ENCODE measurements around the gene AADAC.
"Not testable (repeated sequence)": the region's sequence is repeated elsewhere in the genome, so short reads cannot be mapped to it uniquely, and the experiment has no call there.

AADAC gene, protein sequence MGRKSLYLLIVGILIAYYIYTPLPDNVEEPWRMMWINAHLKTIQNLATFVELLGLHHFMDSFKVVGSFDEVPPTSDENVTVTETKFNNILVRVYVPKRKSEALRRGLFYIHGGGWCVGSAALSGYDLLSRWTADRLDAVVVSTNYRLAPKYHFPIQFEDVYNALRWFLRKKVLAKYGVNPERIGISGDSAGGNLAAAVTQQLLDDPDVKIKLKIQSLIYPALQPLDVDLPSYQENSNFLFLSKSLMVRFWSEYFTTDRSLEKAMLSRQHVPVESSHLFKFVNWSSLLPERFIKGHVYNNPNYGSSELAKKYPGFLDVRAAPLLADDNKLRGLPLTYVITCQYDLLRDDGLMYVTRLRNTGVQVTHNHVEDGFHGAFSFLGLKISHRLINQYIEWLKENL

DNA sequence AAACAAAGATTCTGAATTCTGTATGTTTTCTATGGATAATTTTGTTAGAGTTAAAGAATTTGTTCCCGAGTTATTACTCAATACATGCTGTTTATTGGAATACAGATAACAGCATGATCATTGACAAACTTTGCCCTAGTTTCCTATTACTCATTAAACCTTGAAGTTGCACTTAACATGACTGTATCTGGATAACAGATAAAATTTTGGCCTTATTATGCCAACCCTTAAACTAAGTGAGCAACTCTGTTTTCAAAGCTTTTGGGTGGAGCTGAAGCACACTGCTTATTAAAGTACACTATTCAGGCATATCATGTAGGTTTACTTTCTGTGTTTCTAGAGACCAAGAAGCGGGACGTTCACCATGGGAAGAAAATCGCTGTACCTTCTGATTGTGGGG, at the start of gene AADAC:
Gene AADAC (plus strand): TSS at position 318 of the 400 bp plus-strand sequence. CDS start 47 bp downstream, at position 365.
- DNase-seq = no peak

DNA sequence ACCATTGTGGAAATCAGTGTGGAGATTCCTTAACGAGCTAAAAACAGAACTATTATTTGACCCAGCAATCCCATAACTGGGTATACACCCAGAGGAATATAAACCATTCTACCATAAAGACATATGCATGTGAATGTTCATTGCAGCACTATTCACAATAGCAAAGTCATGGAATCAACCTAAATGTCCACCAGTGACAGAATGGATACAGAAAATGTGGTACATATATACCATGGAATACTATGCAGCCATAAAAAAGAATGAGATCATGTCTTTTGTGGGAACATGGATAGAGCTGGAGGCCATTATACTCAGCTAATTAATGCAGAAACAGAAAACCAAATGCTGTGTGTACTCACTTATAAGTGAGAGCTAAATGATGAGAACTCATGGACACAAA, 49.2 kb upstream of the AADAC start:
- not testable (repeated sequence) for DNase-seq

DNA sequence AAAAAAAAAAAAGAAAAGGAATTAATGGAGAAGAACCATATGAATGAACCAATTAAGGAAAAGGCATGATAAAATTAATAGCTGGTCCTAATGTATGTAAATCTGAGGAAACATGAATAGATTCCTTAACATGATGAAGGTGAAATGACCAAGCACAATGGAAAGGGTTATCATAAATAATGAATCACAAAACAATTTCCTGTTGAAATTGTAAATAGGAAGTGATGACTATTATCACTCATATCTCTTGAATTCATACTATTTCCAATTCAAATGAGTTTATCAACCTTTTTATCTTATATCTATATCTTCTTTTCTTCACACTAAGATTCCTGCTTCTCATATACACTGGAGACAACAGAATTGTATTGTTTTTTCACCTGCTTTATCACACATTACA, 48.2 kb upstream of the AADAC start:
- no peak for DNase-seq

DNA sequence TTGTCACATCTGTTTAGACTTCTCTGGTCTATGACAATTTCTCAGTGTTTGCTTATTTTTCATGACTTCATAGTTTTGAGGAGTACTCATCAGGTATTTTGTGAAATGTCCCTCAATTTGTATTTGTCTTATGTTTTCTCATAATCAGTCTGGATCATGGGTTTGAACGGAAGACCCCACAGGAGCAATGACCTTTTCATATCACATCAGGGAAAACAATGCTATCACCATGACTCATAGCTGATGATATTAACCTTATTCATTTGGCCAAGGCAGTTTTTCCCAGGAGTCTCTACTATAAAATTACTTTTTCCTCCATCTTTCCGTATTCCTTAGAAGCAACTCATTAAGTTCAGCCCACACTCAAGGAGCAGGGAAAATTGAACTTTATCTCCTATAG, 47.5 kb upstream of the AADAC start:
- DNase-seq = no peak

DNA sequence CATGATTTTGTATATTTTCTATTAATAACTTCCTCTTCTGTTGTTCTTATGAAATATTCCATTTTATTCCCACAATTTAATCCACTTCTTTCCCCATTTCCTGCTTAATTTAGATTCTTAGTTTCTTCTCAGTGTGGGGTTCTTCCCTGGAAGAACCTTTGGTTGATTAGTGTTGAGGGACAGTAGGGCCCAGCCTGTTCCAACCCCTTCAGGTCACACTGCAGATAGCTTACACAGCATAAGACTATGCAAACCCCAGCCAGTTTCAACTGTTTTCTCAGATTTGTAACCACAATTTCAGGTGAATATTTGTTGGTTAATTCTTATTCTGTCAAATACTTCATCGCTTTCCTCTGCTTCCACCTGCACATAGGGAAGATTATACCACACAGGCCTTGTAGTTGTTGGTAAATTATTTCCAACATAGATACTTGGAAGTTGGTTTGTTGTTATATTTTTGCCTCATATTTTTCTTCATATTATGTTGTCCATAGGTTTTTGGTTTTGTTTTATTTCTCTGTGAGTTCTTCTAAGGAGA, 45.5 kb upstream of the AADAC start:
- DNase-seq = no peak

DNA sequence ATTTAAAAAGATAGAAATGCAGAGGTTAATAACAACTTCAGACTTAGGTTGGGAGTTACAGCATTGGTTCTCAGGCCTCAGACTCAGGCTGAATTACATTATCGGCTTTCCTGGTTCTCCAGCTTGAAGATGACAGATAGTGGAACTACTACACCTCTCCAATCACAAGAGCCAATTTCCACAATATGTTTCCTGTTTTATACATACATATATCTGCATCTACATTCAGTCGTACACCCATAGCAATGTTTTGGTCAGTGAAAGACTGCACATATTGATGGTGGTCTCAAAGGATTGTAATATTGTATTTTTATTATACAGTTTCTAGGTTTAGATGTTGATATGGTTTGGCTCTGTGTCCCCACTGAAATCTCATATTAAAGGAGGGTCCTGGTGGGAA, 44.7 kb upstream of the AADAC start:
- DNase-seq = no peak

DNA sequence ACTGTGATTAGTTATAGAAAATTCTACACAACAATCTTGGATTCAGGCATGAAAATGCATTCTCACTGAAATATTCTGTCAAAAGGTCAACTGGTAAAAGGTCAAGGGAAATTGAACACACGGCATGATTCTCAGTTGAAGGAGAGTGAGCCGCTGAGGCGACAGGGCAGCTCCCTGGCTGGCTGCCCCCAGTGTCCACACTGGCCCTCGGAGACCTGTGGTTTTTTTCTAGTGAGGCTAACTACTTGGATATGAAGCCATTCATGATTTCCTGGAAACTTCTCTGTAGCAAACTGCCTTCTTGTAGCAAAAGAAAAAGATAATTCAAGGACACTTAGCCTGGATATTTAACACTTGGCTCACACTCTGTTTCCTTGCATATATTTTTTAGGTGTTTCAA, 43.0 kb upstream of the AADAC start:
- DNase-seq = no peak

DNA sequence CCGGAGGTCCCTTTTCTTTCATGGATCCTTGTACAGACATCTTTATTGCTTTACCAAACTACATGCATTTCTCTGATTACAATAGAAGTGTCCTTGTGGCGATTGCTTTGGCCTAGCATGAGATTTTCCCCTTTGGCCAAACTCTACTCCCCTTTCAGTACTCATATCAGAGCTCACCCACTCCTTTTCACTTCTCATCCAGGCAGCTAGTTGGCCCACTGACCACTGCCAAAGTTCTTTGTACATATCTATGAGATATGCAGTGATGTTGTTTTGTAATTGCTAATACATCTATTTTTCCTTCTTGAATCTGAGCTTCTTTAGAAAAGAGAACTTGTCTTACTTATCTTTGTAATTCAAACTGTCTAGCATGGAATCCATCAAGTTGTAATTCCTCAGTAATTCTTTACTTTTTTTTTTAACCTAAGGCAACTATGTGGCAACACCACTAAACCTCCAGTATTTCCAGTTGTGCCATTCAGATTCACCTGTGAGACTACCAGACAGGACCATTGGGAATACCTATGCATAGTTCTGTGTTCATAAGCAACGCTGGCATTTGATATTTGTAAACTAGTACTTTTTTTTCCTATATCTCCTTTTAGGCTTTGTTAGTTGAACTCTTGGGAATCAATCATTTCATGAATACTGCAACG, 41.0 kb upstream of the AADAC start:
- no peak for DNase-seq

DNA sequence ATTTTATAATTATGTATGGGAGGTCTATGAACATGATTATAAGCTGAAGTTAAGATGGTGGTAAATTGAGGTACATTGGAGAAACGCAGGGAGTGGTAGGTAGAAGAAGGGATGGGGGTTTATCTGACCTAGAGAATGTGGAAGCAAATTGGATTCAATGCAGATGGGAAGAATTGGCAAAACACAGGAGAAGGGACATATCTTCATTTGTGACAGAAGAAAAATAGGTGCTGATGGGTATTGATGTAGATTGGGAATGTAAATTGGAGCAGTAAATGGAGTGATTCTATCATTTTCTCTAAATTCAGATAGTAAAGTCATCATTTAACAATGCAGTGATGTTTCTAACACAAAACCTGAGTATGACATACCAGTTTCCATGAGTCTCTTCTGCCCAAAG, 39.7 kb upstream of the AADAC start:
- DNase-seq = no peak

DNA sequence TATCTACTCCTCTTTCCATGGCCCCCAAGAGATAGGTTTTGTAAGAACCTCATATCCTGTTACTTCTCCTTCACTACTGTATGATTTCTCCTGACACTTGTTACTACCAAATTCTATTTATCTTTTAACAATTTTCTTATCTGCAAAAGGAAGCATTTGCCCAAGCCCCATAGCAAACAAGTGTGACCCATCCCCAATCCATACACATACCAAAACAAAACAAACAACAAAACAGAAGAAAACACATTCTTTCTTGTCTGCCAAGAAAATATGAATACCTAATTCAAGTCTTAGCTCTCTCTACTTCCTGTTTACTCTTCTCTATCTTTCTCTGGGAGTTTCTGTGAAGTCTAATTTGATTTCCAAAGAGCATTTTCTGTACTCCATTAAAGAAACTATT, 39.0 kb upstream of the AADAC start:
- no peak for DNase-seq

DNA sequence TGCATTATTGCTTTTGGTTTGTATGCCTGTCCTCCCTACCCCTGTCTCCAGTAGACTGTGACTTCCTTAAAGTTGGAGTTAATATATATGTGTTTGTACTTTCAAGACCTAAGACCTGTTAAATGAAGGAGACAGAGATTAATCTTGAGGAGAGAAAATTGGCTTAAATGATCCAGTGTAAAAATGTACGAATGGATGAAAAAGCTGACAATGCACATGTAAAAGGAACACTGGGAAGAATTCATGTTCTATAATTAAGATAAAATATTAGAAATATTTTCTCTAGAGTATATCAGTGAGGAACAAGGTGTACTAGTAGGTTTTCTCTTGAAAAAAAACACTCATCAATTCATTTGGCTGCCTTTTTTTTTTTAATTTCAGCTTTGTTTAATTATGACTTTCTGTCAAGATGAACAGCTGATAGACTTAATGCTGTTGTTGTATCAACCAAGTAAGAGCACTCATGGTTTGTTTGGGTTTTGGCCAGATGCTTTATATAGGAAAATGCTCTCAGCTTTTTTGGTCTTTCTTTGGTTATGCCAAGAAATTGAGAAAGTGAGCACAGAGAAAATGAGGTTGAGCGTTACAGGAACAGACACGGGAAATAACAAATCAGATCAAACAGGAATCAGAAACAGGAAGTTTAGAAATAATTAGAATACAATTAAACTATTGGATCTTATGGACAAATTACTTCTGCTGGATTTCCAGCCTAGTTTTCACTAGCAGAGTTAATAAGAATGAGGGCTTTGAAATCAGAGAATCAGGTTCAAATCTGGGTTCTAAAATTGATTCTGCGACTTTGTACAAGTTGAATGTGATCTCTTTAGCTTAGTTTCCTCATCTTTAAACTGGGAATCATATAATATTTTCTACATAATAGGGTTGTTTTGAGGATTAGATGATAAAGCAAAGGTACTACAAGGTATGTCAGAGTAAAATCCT, 38.3 kb upstream of the AADAC start:
- no peak for DNase-seq

DNA sequence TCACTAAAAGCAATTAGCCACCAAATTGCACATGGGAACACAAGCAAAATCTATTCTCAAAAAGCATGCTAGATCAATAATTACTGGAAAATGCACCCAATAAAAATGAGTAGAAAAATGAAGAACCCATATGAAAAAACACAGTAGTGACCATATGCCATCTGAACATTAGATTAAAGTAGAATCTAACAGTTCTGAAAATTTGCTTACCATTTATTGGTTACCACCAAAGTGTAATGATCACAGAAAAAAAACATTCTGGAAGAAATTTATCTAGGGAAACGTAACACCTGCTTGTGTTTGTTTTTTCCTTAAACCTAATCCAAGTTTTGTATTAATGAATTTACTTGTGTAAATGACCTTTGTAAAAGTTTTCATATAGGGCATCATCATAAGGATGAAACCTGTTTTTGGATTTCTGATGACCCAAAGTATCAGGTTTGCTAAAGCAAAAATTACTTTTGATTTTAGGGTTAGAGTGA, 37.6 kb upstream of the AADAC start:
- no peak for DNase-seq

DNA sequence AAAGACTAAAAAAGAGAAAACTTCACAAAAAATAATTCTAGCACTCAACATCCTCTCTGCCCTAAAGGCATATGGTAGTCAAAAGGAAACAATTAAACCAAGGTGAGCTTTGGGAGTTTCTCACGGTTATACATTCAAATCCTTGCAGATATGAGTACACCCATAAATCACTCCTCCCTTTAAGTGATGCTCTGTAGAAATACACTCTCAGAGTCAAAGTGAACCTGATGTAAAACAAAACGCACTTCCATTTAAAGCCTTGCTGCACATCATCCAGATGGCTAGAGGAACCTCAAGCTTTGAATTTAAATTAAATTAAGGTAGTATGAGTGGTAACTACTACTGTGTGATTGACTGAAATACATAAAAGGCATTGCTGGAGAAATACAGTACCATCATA, 36.0 kb upstream of the AADAC start:
- DNase-seq = no peak

DNA sequence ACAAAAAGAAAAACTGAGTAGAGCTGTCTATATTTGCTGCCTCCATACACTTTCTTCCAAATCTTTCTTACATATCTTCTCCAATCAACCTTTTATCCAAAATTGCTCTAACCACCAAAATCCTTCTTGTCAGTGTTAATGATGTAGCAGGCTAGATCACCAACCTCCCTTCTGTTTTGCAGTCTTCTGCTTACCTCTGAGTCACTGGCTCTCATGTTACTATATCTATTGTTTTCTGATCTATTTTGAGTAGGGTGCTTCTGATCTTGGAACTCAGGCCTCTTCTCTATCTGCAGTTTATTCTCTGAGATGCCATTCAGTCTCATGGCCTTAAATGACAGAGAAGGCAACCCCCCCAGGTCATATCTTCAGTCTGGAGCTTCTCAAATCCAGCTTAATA, 26.3 kb upstream of the AADAC start:
- DNase-seq = no peak

DNA sequence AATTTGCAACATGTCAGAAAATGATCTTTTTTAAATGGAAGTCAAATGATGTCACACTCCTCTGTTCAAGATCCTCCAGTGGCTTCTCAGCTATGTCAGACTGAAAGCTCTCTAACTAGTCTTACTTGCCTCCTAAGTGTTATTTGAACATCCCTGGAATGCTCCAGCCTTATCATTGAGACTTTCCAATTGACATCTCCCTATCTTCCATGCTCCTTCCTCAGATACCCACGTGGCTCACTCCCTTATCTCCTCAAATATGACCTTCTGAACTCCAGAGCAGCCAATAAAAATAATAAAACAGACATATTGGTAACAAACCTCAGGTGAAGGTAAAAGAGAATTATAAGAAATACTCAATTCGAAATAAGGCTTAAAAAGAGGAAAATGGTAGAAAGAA, 25.5 kb upstream of the AADAC start:
- no peak for DNase-seq

DNA sequence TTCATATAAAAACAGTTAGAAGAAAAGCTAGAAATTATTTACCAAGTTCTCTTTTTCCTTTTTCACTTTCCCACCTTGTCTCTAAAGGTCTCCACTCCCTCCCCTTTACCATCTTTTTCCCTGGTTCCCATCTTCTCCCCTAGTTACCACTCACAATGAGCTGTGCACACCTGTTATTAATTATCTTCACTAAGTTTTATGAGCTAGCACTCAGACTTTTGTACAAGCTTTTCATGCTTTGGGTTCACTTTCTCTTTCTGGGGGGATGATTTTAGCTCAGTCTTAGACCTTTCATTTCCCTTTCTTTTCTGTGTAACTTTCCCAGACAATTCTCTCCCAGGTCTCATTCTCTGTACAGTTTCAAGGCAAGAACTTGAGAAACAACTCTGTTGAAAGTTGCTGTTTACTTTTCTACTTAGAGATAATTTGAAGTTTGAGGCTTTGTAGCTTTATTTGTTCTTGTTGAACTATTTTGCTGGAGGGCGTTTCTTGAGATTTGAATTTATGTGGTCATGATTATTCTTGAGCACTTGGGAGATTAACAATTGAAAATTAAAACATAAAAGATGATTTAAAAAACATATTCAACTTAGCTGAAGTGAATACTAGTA, 24.0 kb upstream of the AADAC start:
- no peak for DNase-seq

DNA sequence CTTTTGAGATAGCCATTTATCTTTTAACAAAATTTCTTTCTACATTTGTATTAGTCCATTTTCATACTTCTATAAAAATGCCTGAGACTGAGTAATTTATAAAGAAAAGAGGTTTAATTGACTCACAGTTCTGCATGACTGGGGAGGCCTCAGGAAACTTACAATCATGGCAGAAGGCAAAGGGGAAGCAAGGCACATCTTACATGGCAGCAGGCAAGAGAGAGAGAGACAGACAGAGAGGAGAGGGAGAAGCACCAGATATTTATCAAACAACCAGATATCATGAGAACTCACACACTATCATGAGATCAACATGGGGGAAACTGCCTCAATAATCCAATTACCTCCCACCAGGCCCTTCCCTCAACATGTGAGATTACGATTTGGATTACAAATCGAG, 23.2 kb upstream of the AADAC start:
- DNase-seq = not testable (repeated sequence)

DNA sequence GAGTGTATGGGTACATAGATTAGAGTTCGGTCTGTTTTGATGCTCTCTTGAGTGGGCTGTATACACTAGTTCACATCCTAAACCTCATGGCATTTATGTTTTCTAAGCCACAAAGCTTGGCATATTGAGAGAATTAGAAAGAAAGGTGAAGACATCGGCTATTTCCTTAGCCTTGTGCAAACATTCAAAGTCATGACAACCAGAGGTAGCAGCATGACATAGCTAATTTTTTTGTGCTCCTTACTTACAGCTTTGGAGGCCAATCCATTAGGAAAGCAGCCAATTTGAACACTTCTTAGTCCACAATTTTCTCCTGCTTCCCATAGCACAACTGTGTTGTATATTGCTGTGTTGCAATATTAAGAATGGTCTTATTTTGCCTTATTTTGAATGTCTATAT, 21.5 kb upstream of the AADAC start:
- no peak for DNase-seq

DNA sequence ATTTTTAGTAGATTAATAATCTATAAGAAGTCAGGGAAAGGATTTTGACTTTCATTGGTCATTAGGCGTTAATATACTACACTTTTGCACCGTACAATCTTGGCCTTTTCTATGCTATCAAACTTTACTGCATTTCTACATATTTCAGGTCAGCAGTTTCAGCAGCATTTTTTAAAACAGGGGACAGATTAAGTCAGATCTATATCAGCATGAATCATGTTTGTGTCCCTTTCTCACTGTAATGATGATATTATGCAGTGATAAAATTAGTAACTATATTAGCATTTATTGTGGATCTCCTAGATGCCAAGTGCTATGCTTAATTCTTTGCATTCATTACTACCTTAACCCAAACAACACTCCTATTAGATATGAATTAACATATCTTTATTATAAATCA, 20.3 kb upstream of the AADAC start:
- DNase-seq = no peak

DNA sequence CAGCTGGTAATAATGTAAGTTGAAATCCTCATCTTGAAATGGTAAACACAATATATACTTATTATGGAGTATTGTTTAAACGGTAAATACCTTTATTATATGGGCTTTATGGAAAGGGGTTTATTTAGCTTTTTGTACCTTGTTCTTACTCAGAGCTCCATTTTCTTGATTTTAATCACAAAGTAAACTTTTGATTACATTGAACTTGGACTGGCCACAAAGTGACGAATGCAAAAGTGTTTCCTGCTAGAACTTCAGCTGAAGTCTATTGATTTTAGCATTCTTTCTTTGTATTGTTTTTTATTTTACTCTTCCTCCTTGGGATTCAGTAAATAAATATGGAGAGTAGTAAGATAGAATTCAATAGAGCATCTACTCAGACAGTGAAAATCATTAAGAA, 19.8 kb upstream of the AADAC start:
- DNase-seq = no peak

DNA sequence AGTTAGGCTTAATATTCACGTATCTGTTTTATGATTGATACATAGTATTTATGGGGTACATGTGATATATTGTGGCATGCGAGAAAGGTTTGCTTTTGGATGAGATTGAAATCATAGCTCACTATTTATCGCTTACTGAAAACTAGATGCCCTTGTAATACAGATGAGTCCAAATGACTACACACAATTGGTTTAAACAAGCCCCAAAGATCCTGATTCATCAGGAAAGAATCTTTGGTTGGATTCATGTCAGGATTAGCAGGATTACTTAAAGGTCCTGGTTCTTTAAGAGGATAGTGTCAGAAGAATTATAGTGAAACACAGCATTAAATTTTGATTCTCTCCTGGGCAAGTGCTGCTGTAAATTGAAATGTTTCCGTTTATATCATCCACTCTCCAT, 18.6 kb upstream of the AADAC start:
- DNase-seq = no peak

DNA sequence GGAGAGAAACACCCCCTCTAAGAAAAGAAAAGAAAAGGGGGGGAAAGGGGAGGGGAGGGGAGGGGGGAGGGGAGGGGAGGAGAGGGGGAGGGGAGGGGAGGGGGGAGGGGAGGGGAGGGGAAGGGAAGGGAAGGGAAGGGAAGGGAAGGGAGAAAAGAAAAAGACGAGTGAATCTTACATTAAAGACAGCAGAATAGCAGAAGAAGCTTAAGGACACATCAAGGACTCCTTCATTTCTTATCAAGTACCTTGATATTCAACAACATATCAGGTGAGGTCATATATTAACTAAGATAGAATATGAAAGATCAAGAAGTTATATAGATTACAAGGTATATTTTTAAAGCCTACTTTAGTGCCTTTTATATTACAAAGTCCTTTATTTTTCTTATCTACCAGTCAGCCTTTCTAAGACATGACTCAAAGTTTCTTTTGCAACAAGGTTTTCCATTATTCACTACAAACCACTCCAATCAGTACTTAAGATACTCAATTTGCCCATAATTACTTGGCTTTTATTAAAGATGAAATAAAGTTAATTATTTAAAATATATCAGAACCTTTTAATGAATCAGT, 17.7 kb upstream of the AADAC start:
- no peak for DNase-seq

All from kidney glomerular epithelial cell (primary cell).